A673 (cell line): ENCODE measurements around the gene SYNE3.

Source experiments
- CTCF ChIP-seq: fragments of 300-800, 200-600 bp; sonication (generic); conservative IDR thresholded peaks from 2 replicates; pipeline ENCODE4 v1.5.1; 2017; ENCODE audit warnings: low read depth, mild to moderate bottlenecking, antibody characterized with exemption, low read length, moderate library complexity, mixed read lengths
- EZH2 ChIP-seq: fragments of 200-600 bp; sonication (generic); IDR thresholded peaks from 2 replicates; pipeline ENCODE4 v1.6.1; 2017; ENCODE audit warnings: borderline replicate concordance, low read depth, mild to moderate bottlenecking, mixed read lengths, antibody characterized with exemption, low read length; ENCODE audit not compliant: poor library complexity, severe bottlenecking

GRCh38 chr14:95530473-95531276, 14.2 kb upstream of the SYNE3 start:
- TF ChIP-seq EZH2 = no peak
- TF ChIP-seq CTCF = no peak
